Measurements from ENCODE around the gene PCBP3. TPM values are rescaled to one million over a fixed set of nuclear protein-coding genes. Genes with fewer than 3 reads are reported as not detected.
"Not testable (repeated sequence)": the region's sequence is repeated elsewhere in the genome, so short reads cannot be mapped to it uniquely, and the experiment has no call there.

The PCBP3 gene
- total RNA-seq, 2 experiments from 2014 or later: 12.2 to 13.2 TPM

GRCh38 chr21:45828580-45829570, 185.3 kb downstream of the PCBP3 start:
- H3K27ac Mint-ChIP-seq: no peak overlapping the region
- H3K27me3 Mint-ChIP-seq: no peaks in the 10 kb centered on the region
- peaks cover 18% of the 10 kb centered on the region for H3K4me1 Mint-ChIP-seq
- DNase-seq (no peak), ATAC-seq (no peak)
- intact Hi-C loops (cut with DNase I, micrococcal nuclease): loop anchor here in 1 of 2 experiments (10.0 kb wide), 1 partner anchor 96 kb away; no protein-coding TSS in a partner anchor
- POLR2A ChIA-PET: no interaction called here
- peaks cover 5% of the 10 kb centered on the region for H3K9me3 Mint-ChIP-seq (ENCODE audit: low read depth)
- H3K4me3 Mint-ChIP-seq: no peak overlapping the region
- peaks cover 4% of the 10 kb centered on the region for H3K36me3 Mint-ChIP-seq (ENCODE audit: low read depth)
- CTCF ChIA-PET: interaction anchor here (0.5 to 1.3 kb wide), 6 partner anchors 9 to 812 kb away, joined by 3 to 5 read pairs (median 3); no protein-coding TSS in a partner anchor

GRCh38 chr21:45829668-45830067, 186.1 kb downstream of the PCBP3 start:
- ChIA-PET POLR2A (no interaction called here), CTCF (interaction anchor here (0.6 kb wide), 1 partner anchor 131 kb away, joined by 3 read pairs; no protein-coding TSS in a partner anchor)
- intact Hi-C loops (cut with DNase I, micrococcal nuclease): loop anchor here in 1 of 2 experiments (10.0 kb wide), 1 partner anchor 95 kb away; no protein-coding TSS in a partner anchor
- no peak overlapping the region for H3K27ac Mint-ChIP-seq
- H3K9me3 Mint-ChIP-seq (ENCODE audit: low read depth): peaks cover 5% of the 10 kb centered on the region
- no peak overlapping the region for H3K4me3 Mint-ChIP-seq
- H3K27me3 Mint-ChIP-seq: no peaks in the 10 kb centered on the region
- ATAC-seq: no peak
- no peak for DNase-seq
- peaks cover 18% of the 10 kb centered on the region for H3K4me1 Mint-ChIP-seq
- H3K36me3 Mint-ChIP-seq (ENCODE audit: low read depth): peaks cover 4% of the 10 kb centered on the region

GRCh38 chr21:45830221-45830640, 186.7 kb downstream of the PCBP3 start:
- Mint-ChIP-seq H3K9me3 (ENCODE audit: low read depth) (peaks cover 5% of the 10 kb centered on the region), H3K4me1 (peaks cover 18% of the 10 kb centered on the region), H3K36me3 (ENCODE audit: low read depth) (peaks cover 4% of the 10 kb centered on the region), H3K4me3 (no peak overlapping the region), H3K27ac (no peak overlapping the region), H3K27me3 (no peaks in the 10 kb centered on the region)
- no peak for DNase-seq
- no peak for ATAC-seq
- ChIA-PET POLR2A (no interaction called here), CTCF (no interaction called here)
- intact Hi-C loops (cut with DNase I, micrococcal nuclease): no loop called here

GRCh38 chr21:45830720-45831366, 187.3 kb downstream of the PCBP3 start:
- no peak for ATAC-seq
- DNase-seq: no peak
- ChIA-PET CTCF (interaction anchor here (0.7 to 1.1 kb wide), 2 partner anchors 55 to 116 kb away, joined by 3 read pairs; no protein-coding TSS in a partner anchor), POLR2A (interaction anchor here (0.6 kb wide), 1 partner anchor 124 kb away, joined by 3 read pairs; no protein-coding TSS in a partner anchor)
- Mint-ChIP-seq H3K4me1 (peaks cover 18% of the 10 kb centered on the region), H3K9me3 (ENCODE audit: low read depth) (peaks cover 5% of the 10 kb centered on the region), H3K36me3 (ENCODE audit: low read depth) (peaks cover 4% of the 10 kb centered on the region), H3K4me3 (no peak overlapping the region), H3K27ac (no peak overlapping the region), H3K27me3 (no peaks in the 10 kb centered on the region)
- intact Hi-C loops (cut with DNase I, micrococcal nuclease): no loop called here

GRCh38 chr21:45831991-45832740, 188.6 kb downstream of the PCBP3 start:
- ATAC-seq (no peak), DNase-seq (no peak)
- no peak overlapping the region for H3K27ac Mint-ChIP-seq
- H3K4me1 Mint-ChIP-seq: peaks cover 15% of the 10 kb centered on the region
- H3K36me3 Mint-ChIP-seq (ENCODE audit: low read depth): peaks cover 4% of the 10 kb centered on the region
- CTCF ChIA-PET: no interaction called here
- POLR2A ChIA-PET: no interaction called here
- intact Hi-C loops (cut with DNase I, micrococcal nuclease): no loop called here
- H3K4me3 Mint-ChIP-seq: no peak overlapping the region
- no peaks in the 10 kb centered on the region for H3K27me3 Mint-ChIP-seq
- H3K9me3 Mint-ChIP-seq (ENCODE audit: low read depth): peaks cover 5% of the 10 kb centered on the region

GRCh38 chr21:45832741-45833235, 189.3 kb downstream of the PCBP3 start:
- H3K36me3 Mint-ChIP-seq (ENCODE audit: low read depth); CTCF ChIA-PET; H3K9me3 Mint-ChIP-seq (ENCODE audit: low read depth); POLR2A ChIA-PET; intact Hi-C loops (cut with DNase I, micrococcal nuclease); DNase-seq; H3K27me3 Mint-ChIP-seq; H3K4me3 Mint-ChIP-seq; H3K27ac Mint-ChIP-seq; ATAC-seq; H3K4me1 Mint-ChIP-seq: not testable (repeated sequence)

- ATAC-seq (no peak), DNase-seq (no peak)
- POLR2A ChIA-PET: no interaction called here
- H3K4me3 Mint-ChIP-seq: no peak overlapping the region
- peaks cover 7% of the 10 kb centered on the region for H3K4me1 Mint-ChIP-seq
- H3K9me3 Mint-ChIP-seq (ENCODE audit: low read depth): peaks cover 5% of the 10 kb centered on the region
- CTCF ChIA-PET: no interaction called here
- peaks cover 4% of the 10 kb centered on the region for H3K36me3 Mint-ChIP-seq (ENCODE audit: low read depth)
- no peak overlapping the region for H3K27ac Mint-ChIP-seq
- H3K27me3 Mint-ChIP-seq: no peaks in the 10 kb centered on the region
- intact Hi-C loops (cut with DNase I, micrococcal nuclease): no loop called here
Observed at GRCh38 chr21:45833414-45833813, 189.9 kb downstream of the PCBP3 start.

- POLR2A ChIA-PET: no interaction called here
- intact Hi-C loops (cut with DNase I, micrococcal nuclease): no loop called here
Observed at GRCh38 chr21:45834026-45834715, 190.6 kb downstream of the PCBP3 start.

GRCh38 chr21:45834821-45835293, 191.3 kb downstream of the PCBP3 start:
- ATAC-seq: no peak
- intact Hi-C loops (cut with DNase I, micrococcal nuclease): no loop called here
- DNase-seq: no peak
- H3K36me3 Mint-ChIP-seq (ENCODE audit: low read depth): peaks cover 4% of the 10 kb centered on the region
- ChIA-PET CTCF (no interaction called here), POLR2A (no interaction called here)
- no peaks in the 10 kb centered on the region for H3K27me3 Mint-ChIP-seq
- H3K4me3 Mint-ChIP-seq: no peak overlapping the region
- peaks cover 5% of the 10 kb centered on the region for H3K9me3 Mint-ChIP-seq (ENCODE audit: low read depth)
- no peak overlapping the region for H3K27ac Mint-ChIP-seq
- H3K4me1 Mint-ChIP-seq: peaks cover 7% of the 10 kb centered on the region

More at GRCh38 chr21:45834026-45834715, 190.6 kb downstream of the PCBP3 start:
- Mint-ChIP-seq H3K27ac (no peak overlapping the region), H3K4me3 (no peak overlapping the region), H3K9me3 (ENCODE audit: low read depth) (peaks cover 5% of the 10 kb centered on the region), H3K27me3 (no peaks in the 10 kb centered on the region), H3K4me1 (peaks cover 7% of the 10 kb centered on the region), H3K36me3 (ENCODE audit: low read depth) (peaks cover 4% of the 10 kb centered on the region)
- DNase-seq (no peak), ATAC-seq (no peak)
- CTCF ChIA-PET: no interaction called here

- Mint-ChIP-seq H3K27ac (no peak overlapping the region), H3K4me3 (no peak overlapping the region), H3K36me3 (ENCODE audit: low read depth) (peaks cover 4% of the 10 kb centered on the region), H3K4me1 (peaks cover 7% of the 10 kb centered on the region), H3K9me3 (ENCODE audit: low read depth) (peaks cover 5% of the 10 kb centered on the region), H3K27me3 (no peaks in the 10 kb centered on the region)
- intact Hi-C loops (cut with DNase I, micrococcal nuclease): no loop called here
- no peak for DNase-seq
- ChIA-PET POLR2A (no interaction called here), CTCF (no interaction called here)
- ATAC-seq: no peak
Observed at GRCh38 chr21:45835301-45836267, 192.1 kb downstream of the PCBP3 start.
